ENCODE data around the gene PRSS21.

The PRSS21 gene

GRCh38 chr16:2826591-2827373 lies 9.7 kb downstream of the PRSS21 start:
- Histone ChIP-seq H3K4me1 (ENCODE audit: control insufficient read depth, insufficient read depth, low read length) (no peaks in the 10 kb centered on the region), H3K9me3 (ENCODE audit: control insufficient read depth, insufficient read depth, low read depth, low read length) (no peaks in the 10 kb centered on the region), H3K36me3 (ENCODE audit: control insufficient read depth in 2 of 2, insufficient read depth in 1 of 2, low read length in 2 of 2) (no peaks in the 10 kb centered on the region), H3K27ac (ENCODE audit: extremely low read depth, low read depth, low read length) (no peak overlapping the region), H3K4me3 (ENCODE audit: low read depth, low read length) (no peak overlapping the region)
- ChIA-PET POLR2A (no interaction called here), CTCF (interaction anchor here (0.6 kb wide), 1 partner anchor 77 kb away, joined by 3 read pairs; no protein-coding TSS in a partner anchor)
- TF ChIP-seq ZNF580 (tag by site-specific recombination; IDR thresholded peaks at IDR 0.05) (no peak), ZNF423 (tag by site-specific recombination; IDR thresholded peaks at IDR 0.05) (no peak), ZNF558 (tag by site-specific recombination; IDR thresholded peaks at IDR 0.05) (no peak), ZNF792 (tag by site-specific recombination; IDR thresholded peaks at IDR 0.05) (no peak), ZFP69B (tag by site-specific recombination; IDR thresholded peaks at IDR 0.05) (no peak)

- TF ChIP-seq ZNF518A (tag by site-specific recombination; conservative IDR thresholded peaks at IDR 0.05; ENCODE audit: low read depth) (no peak), ZSCAN23 (tag by site-specific recombination; IDR thresholded peaks at IDR 0.05) (no peak), ZNF10 (tag by site-specific recombination; IDR thresholded peaks at IDR 0.05) (no peak), ZNF585B (tag by site-specific recombination; IDR thresholded peaks at IDR 0.05) (no peak), ZNF473 (tag by site-specific recombination; IDR thresholded peaks at IDR 0.05) (no peak), ZNF37A (tag by site-specific recombination; IDR thresholded peaks at IDR 0.05) (no peak), ZNF26 (tag by site-specific recombination; IDR thresholded peaks at IDR 0.05) (no peak), ZFP3 (tag by site-specific recombination; IDR thresholded peaks at IDR 0.05; ENCODE audit: low read depth) (no peak), ZNF112 (tag by site-specific recombination; IDR thresholded peaks at IDR 0.05) (no peak), ZNF223 (tag by site-specific recombination; IDR thresholded peaks at IDR 0.05) (no peak), ZNF529 (tag by site-specific recombination; IDR thresholded peaks at IDR 0.05; ENCODE audit: insufficient replicate concordance) (no peak), ZNF157 (tag by site-specific recombination; IDR thresholded peaks at IDR 0.05) (no peak), FEZF1 (tag by site-specific recombination; IDR thresholded peaks at IDR 0.05) (no peak), ZNF341 (tag by site-specific recombination; IDR thresholded peaks at IDR 0.05; ENCODE audit: low read depth) (no peak), ZNF302 (tag by site-specific recombination; IDR thresholded peaks at IDR 0.05; ENCODE audit: low read depth) (no peak)
- H3K4me1 ChIP-seq (ENCODE audit: control insufficient read depth, insufficient read depth, low read length), result no peaks in the 10 kb centered on the region
- no peak overlapping the region for H3K4me3 ChIP-seq (ENCODE audit: low read depth, low read length)
- no peaks in the 10 kb centered on the region for H3K36me3 ChIP-seq (ENCODE audit: control insufficient read depth in 2 of 2, insufficient read depth in 1 of 2, low read length in 2 of 2)
- ChIA-PET POLR2A (no interaction called here), CTCF (no interaction called here)
- H3K9me3 ChIP-seq (ENCODE audit: control insufficient read depth, insufficient read depth, low read depth, low read length), result no peaks in the 10 kb centered on the region
- no peak overlapping the region for H3K27ac ChIP-seq (ENCODE audit: extremely low read depth, low read depth, low read length)
These were observed 10.3 kb downstream of the PRSS21 start for GRCh38 chr16:2827374-2827791.
